NCI-H526 (cell line): ENCODE data around the gene C20orf202.

Source experiments
- DNase-seq, 2 experiments: peaks; one replicate each; lab custom pipeline; 2025; lab: John Stamatoyannopoulos, UW

Gene C20orf202

DNA sequence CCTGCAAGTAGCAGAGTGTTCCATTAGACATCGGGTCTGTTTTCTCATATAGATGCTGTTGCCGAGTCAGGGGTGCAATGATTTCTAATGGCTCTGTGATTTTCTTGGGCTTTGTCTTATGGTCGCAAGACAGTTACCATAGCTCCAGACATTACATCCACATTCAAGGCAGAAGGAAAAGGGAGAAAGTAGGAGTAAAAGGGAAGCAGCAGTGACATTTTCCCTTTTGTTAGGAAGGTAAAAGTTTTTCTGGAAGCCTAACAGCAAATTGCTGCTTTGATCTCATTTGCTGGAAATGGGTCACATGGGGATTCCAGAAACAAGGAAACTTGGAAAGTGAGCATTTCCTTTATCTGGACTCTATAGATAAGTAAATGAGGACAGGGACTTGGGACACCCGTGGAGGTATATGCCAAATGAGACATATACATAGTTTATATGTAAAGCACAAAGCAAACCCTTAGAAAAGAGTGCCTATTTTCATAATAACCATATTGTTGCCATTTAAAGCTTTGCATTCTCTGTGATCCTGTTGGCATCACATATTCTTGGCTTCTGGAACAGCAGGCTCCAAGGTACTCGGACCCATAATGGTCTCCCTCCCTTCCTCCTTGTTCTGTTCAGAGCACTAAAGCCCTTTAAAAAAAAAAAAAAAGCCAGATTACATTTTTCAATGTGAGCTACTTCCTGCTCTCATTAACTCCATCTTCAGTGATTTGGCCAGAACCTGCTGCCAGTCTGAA is at the start of gene C20orf202:
Gene C20orf202 (plus strand): TSS at position 693 of the 743 bp plus-strand sequence. CDS start 132 bp downstream, outside the sequence.
- DNase-seq: no peak

GRCh38 chr20:1154226-1154625 is 49.0 kb upstream of the C20orf202 start:
- DNase-seq: no peak

DNA sequence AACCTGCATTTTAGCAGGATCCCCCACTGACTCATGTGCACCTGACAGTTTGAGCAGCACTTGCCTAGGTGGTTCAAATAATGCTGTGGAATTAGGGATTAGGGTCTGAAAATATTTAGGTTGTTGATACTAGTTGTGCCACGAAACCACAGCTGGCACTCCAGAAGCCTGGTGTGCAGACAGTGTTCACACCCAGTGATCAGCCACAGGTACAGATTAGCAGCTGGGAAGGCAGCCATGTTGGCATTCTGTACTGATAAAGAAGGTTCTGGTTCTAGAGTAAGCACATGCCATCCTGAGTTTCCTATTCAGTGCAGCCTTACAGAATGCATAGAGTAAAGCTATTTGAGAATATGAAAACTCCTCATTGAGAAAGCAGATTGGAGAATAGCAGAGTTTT is 48.6 kb upstream of the C20orf202 start:
- no peak for DNase-seq

DNA sequence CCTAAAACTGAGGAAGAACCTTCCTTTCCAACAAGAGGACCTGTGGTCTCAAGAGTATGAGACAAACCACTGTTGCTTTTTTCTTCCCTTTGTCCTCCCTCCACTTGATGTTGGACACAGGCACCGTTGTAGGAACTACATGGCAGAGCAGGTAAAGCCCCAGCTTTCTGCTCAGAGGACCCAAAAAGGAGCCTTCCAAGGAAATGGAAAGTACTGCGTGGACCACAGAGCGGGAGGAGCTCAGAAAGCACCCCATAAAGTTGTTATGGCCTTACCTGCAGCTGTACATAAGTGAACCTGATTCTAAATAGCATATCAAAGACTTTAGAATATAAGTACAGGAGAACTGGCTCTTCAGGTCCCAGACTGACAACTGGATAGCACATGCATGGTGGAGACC is 47.9 kb upstream of the C20orf202 start:
- no peak for DNase-seq

- no peak for DNase-seq
Measured at GRCh38 chr20:1160496-1160895, 42.8 kb upstream of the C20orf202 start.

- no peak for DNase-seq
Measured at GRCh38 chr20:1160991-1161390, 42.3 kb upstream of the C20orf202 start.

DNA sequence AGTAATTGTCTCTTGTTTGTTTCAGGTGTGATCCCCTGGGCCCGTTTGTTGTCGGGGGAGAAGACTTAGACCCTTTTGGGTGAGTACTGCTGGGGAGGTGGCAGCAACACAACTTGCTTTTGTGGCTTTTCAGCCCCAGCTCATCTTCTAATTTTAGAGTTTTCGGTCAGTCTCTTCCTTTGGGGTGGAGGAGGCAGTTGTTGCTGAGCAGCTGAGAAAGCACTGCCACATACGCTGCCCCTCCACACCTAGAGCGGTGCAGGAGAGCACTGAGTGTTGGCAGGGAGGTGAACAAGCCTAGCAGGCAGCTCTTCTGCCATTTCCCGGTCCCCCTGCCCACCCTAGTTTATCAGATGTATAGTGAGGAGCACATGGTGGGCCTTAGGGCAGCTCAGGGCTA is 40.1 kb upstream of the C20orf202 start:
- DNase-seq: no peak

DNA sequence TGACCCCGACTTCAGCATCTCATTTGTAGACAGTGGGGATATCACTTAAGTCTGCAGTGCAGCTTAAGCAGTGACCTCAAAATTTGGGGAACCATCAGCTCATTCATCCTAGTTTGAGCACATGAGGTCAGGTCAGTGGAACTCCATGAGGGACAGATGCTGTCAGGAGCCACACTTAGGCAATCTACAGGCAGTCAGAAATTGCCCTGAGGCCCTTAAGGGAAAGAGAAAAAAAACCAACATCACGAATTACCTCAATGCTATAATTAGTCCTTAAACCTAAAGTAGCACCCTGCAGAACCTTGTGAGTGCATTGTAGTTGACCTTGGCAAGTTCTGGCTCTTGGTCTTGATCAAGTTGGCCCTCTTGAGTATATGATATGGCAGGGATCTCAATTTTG is 39.6 kb upstream of the C20orf202 start:
- no peak for DNase-seq

GRCh38 chr20:1164871-1165270 is 38.4 kb upstream of the C20orf202 start:
- DNase-seq: no peak

- DNase-seq: no peak
Measured at GRCh38 chr20:1165521-1165920, 37.7 kb upstream of the C20orf202 start.

GRCh38 chr20:1165941-1166340 is 37.3 kb upstream of the C20orf202 start:
- DNase-seq: no peak

DNA sequence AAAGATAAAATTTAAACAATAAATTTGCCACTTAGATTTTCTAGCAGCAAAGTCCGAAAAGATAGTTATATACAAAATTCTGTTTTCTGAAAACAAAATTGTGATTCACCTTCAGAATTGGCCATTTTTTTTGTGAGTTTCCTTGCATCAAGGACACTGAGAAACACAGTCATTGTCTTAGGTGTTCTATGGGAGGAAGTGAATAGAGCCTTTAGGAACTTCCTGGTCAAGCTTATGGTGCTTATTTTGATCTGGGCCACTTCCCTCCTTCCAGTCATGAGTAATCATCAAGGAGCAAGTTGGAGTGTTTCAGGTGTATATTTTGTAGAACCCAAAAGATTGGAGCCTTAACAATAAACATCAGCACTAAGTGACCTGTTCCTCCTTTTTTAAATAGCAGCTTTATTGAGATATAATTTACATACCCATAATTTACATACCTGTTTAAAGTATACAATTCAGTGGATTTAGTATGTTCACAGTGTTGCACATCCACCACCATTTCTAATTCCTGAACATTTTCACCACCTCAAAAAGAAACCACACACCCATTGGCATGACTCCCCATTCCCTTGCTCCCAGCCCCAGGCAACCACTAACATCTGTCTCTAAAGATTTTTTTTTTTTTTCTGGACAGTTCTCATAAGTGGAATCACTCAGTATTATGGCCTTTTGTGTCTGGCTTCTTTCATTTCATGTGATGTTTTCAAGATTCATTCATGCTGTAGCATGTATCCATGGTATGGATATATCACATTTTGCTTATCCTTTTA is 36.1 kb upstream of the C20orf202 start:
- no peak for DNase-seq

DNA sequence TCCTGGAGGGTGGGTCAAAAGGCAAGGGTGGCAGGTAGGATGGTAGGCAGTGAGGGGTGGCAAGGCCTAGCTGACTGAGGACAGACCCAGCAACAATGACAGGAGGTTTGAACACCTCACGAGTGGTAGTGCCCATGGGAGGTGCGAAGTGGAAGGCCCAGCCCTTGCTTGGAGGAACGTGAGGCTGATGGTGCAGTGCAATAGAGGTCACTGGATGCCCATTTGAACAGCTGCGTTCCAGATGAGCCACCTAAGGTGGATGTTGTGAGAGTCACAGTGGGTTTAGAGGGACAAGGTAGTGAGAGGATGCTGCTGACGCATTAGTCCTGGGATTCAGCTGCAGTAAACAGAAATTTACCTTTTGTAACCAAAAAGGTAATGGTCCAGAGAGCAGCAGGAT is 34.0 kb upstream of the C20orf202 start:
- DNase-seq: no peak

DNA sequence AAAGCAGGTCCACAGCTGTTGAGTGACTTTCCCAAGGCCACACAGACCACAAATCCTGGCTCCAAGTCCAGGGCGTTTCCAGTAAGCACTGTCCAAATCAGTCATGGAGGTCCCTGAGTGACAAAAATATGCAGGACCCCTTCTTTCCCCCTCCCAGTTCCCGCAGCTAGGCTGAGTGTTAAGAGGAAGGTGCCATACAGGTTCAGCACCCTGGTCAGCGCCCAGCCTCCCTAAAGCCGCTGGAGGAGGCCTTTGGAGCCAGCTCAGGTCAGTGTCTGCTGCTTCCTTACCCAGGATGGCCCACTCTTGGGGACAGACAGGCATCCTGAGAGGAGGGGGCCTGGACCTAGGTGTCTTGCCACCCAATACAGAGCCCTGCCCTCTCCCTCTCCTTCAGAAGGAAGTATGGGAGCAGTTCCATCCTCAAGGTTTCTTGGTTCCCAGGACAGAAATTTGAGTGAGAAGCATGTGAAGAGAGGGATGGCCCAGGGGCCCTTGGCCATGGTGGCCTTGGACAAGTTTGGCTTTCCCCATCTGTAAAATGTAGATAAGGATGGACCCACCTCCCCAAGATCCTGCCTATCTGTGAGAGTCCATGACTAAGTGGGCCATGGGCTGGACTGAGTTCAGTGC is 31.7 kb upstream of the C20orf202 start:
- DNase-seq: no peak

- DNase-seq: peak; percentile 14 to 62
Measured at GRCh38 chr20:1173698-1174097, 29.6 kb upstream of the C20orf202 start.

- DNase-seq: no peak
Measured at GRCh38 chr20:1174787-1175186, 28.5 kb upstream of the C20orf202 start.

DNA sequence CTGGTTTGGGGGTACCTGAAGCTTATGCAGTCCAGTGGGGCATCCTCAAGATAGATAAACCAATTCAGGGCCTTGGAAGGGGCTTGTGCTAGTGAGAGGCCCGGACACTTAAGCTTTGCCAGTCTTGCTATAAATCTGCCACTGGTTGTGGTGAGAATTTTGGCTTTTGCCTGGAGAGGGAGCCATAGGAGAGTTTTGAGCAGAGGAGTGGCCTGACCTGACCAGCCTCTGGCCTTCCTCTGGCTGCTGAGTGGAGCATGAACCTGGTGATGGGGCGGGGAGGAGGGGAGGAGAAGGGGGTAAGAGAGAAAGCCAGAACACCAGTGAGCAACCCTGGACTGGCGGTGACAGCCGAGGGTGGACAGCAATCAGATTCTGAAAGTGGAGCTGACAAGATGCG is 25.6 kb upstream of the C20orf202 start:
- DNase-seq: peak in 1 of 2 experiments; percentile 19

- DNase-seq: no peak
Measured at GRCh38 chr20:1178103-1178502, 25.2 kb upstream of the C20orf202 start.

GRCh38 chr20:1178623-1179022 is 24.6 kb upstream of the C20orf202 start:
- no peak for DNase-seq

GRCh38 chr20:1180949-1181348 is 22.3 kb upstream of the C20orf202 start:
- no peak for DNase-seq

GRCh38 chr20:1182106-1182505 is 21.1 kb upstream of the C20orf202 start:
- no peak for DNase-seq

- DNase-seq: no peak
Measured at GRCh38 chr20:1183153-1183552, 20.1 kb upstream of the C20orf202 start.

- DNase-seq: no peak
Measured at GRCh38 chr20:1184260-1184637, 19.0 kb upstream of the C20orf202 start.
